IMR-90 (cell line): ENCODE measurements around the gene CLPX. TPM values are rescaled to one million over a fixed set of nuclear protein-coding genes. Genes with fewer than 3 reads are reported as not detected.
A peak's percentile ranks its signal among the peaks of the same experiment; 100 is the strongest.

Experiments
- CEBPB ChIP-seq: IDR thresholded peaks from 2 replicates; pipeline ENCODE4 v1.6.1; 2012; ENCODE audit warnings: low read depth, low read length, improper control_type of control experiment
- FOS ChIP-seq: fragments of 150-350 bp; IDR thresholded peaks from 2 replicates; pipeline ENCODE4 v1.6.1; 2016; ENCODE audit warnings: low read depth, low read length
- MAZ ChIP-seq: IDR thresholded peaks from 2 replicates; pipeline ENCODE4 v1.6.1; 2012; ENCODE audit warnings: low read depth, mild to moderate bottlenecking, low read length, improper control_type of control experiment, moderate library complexity, borderline replicate concordance
- MXI1 ChIP-seq: IDR thresholded peaks from 2 replicates; pipeline ENCODE4 v1.6.1; 2012; ENCODE audit warnings: low read depth, mild to moderate bottlenecking, low read length, moderate library complexity, borderline replicate concordance
- USF2 ChIP-seq: fragments of 150-350 bp; IDR thresholded peaks from 2 replicates; pipeline ENCODE4 v1.6.1; 2017; ENCODE audit warnings: mild to moderate bottlenecking, antibody characterized with exemption, low read length, low read depth
- polyA plus RNA-seq, 3 experiments: library from polyadenylated mRNA; depleted of rRNA; stranded (reverse); fragments of >200 nt; gene quantifications; 2 replicates each; pipeline ENCODE4 v1.2.3, GENCODE V29; 2012; ENCODE audit warnings: low replicate concordance in 1 of 3
- total RNA-seq: library from RNA; depleted of rRNA; stranded (reverse); fragments of >200 nt; gene quantifications from 2 replicates; pipeline ENCODE4 v1.2.3, GENCODE V29; 2012

CLPX gene
- total and polyA plus RNA-seq, 2 of the 4 experiments (the other 2 are of a cell fraction): 25.8 to 26.9 TPM

GRCh38 chr15:65184868-65185717 lies at the start of gene CLPX (continued):
- TF ChIP-seq USF2 (peak; percentile 41; the same call in 1 of the 2 replicates), MXI1 (peak; percentile 1; the same call in 1 of the 2 replicates), CEBPB (no peak), FOS (no peak), MAZ (peak; percentile 84; the same call in 1 of the 2 replicates)
